IMR-90 (cell line): ENCODE data around the gene CTNNA2. TPM values are rescaled to one million over a fixed set of nuclear protein-coding genes. Genes with fewer than 3 reads are reported as not detected.

Experiments
- ATAC-seq: fragments of 200-7000 bp; cut with Tn5 transposase; 2 replicates; pipeline ENCODE4 v1.9.1; 2020; ENCODE audit warnings: low read depth, mild to moderate bottlenecking, moderate library complexity
- BruUV-seq: library from RNA; stranded (reverse); fragments of 400-500 nt; replicated peaks from 2 replicates; lab custom pipeline; 2021; lab: Mats Ljungman, UMichigan
- CTCF ChIA-PET: fragments of 300-600 bp; formaldehyde crosslinking; extraction: SDS; loops from one replicate; lab custom pipeline; 2021; ENCODE audit warnings: antibody characterized with exemption; lab: Yijun Ruan, JAX
- POLR2A ChIA-PET: fragments of 300-600 bp; sonication (Branson Sonifier 250); formaldehyde crosslinking; loops from one replicate; lab custom pipeline; 2022; ENCODE audit warnings: antibody characterized with exemption; ENCODE audit not compliant: unreplicated experiment; lab: Charles Lee
- DNase-seq: peaks from one replicate; pipeline ENCODE4 v3.0.0; 2013
- H2AFZ ChIP-seq: replicated peaks from 2 replicates; pipeline ENCODE3; 2013; ENCODE audit warnings: low read length, mild to moderate bottlenecking; ENCODE audit not compliant: poor library complexity
- H2AK5ac ChIP-seq: 2 replicates; pipeline ENCODE4 v1.6.1; 2013; ENCODE audit warnings: low read depth, low read length, inconsistent platforms
- H2AK9ac ChIP-seq: replicated peaks from 2 replicates; pipeline ENCODE3; 2013; ENCODE audit warnings: mild to moderate bottlenecking, low read depth, low read length, moderate library complexity; ENCODE audit not compliant: poor library complexity
- H2BK120ac ChIP-seq: 2 replicates; pipeline ENCODE4 v1.6.1; 2013; ENCODE audit warnings: low read depth, low read length, inconsistent platforms
- H2BK15ac ChIP-seq: 3 replicates; pipeline ENCODE4 v1.6.1; 2013; ENCODE audit warnings: low read depth, low read length, inconsistent platforms
- H2BK20ac ChIP-seq: 2 replicates; pipeline ENCODE4 v1.6.1; 2013; ENCODE audit warnings: low read depth, mild to moderate bottlenecking, inconsistent platforms, low read length, moderate library complexity
- H2BK5ac ChIP-seq: 2 replicates; pipeline ENCODE4 v1.6.1; 2013; ENCODE audit warnings: mild to moderate bottlenecking, low read depth, low read length, inconsistent platforms; ENCODE audit not compliant: poor library complexity, severe bottlenecking
- H3K14ac ChIP-seq: replicated peaks from 2 replicates; pipeline ENCODE4 v1.6.1; 2013; ENCODE audit warnings: low read depth, low read length, inconsistent platforms
- H3K18ac ChIP-seq: 2 replicates; pipeline ENCODE4 v1.6.1; 2013; ENCODE audit warnings: low read depth, low read length, control low read depth
- H3K23ac ChIP-seq: 2 replicates; pipeline ENCODE4 v1.6.1; 2013; ENCODE audit warnings: low read depth, low read length, inconsistent platforms
- H3K27ac ChIP-seq: 2 replicates; pipeline ENCODE4 v1.5.1; 2013; ENCODE audit warnings: mild to moderate bottlenecking, control low read depth, low read length; ENCODE audit not compliant: insufficient read depth
- H3K27me3 ChIP-seq: 2 replicates; pipeline ENCODE4 v1.6.1; 2013; ENCODE audit warnings: low read length; ENCODE audit not compliant: control insufficient read depth, insufficient read depth
- H3K36me3 ChIP-seq: 2 replicates; pipeline ENCODE4 v1.6.1; 2013; ENCODE audit warnings: low read length, mixed read lengths; ENCODE audit not compliant: control insufficient read depth, insufficient read depth
- H3K4ac ChIP-seq: 2 replicates; pipeline ENCODE4 v1.6.1; 2013; ENCODE audit warnings: low read depth, low read length, inconsistent platforms
- H3K4me1 ChIP-seq: 2 replicates; pipeline ENCODE4 v1.6.1; 2013; ENCODE audit warnings: low read length, mixed read lengths; ENCODE audit not compliant: control insufficient read depth, insufficient read depth
- H3K4me2 ChIP-seq: 2 replicates; pipeline ENCODE4 v1.6.1; 2013; ENCODE audit warnings: low read depth, mild to moderate bottlenecking, control low read depth, low read length, moderate library complexity
- H3K4me3 ChIP-seq: 2 replicates; pipeline ENCODE4 v1.5.1; 2013; ENCODE audit warnings: low read depth, mild to moderate bottlenecking, control low read depth, low read length, moderate library complexity; ENCODE audit not compliant: insufficient read depth
- H3K56ac ChIP-seq: 2 replicates; pipeline ENCODE4 v1.6.1; 2013; ENCODE audit warnings: low read length, inconsistent platforms; ENCODE audit not compliant: insufficient read depth; ENCODE audit errors: extremely low read depth
- H3K79me1 ChIP-seq, 2 experiments: 2 replicates each; pipeline ENCODE4 v1.6.1; 2013; ENCODE audit warnings: low read length in 2 of 2, inconsistent platforms in 1 of 2, low read depth in 1 of 2
- H3K9ac ChIP-seq: 2 replicates; pipeline ENCODE4 v1.6.1; 2013; ENCODE audit warnings: low read depth, low read length, control low read depth
- H3K9me1 ChIP-seq: 2 replicates; pipeline ENCODE4 v1.6.1; 2013; ENCODE audit warnings: low read length, inconsistent platforms; ENCODE audit not compliant: insufficient read depth
- H3K9me3 ChIP-seq: 2 replicates; pipeline ENCODE4 v1.6.1; 2013; ENCODE audit warnings: low read length; ENCODE audit not compliant: control insufficient read depth, insufficient read depth
- H4K20me1 ChIP-seq: 2 replicates; pipeline ENCODE4 v1.6.1; 2013; ENCODE audit warnings: low read length, inconsistent platforms; ENCODE audit not compliant: insufficient read depth
- H4K5ac ChIP-seq: 2 replicates; pipeline ENCODE4 v1.6.1; 2013; ENCODE audit warnings: mild to moderate bottlenecking, low read depth, low read length, control low read depth
- H4K8ac ChIP-seq, 2 experiments: 2 replicates each; pipeline ENCODE4 v1.6.1; 2013; ENCODE audit warnings: low read depth in 2 of 2, low read length in 2 of 2, control low read depth in 1 of 2, inconsistent platforms in 1 of 2
- H4K91ac ChIP-seq: 2 replicates; pipeline ENCODE4 v1.6.1; 2013; ENCODE audit warnings: low read depth, low read length, inconsistent platforms; ENCODE audit not compliant: insufficient read depth
- CEBPB ChIP-seq: IDR thresholded peaks from 2 replicates; pipeline ENCODE4 v1.6.1; 2012; ENCODE audit warnings: low read depth, low read length, improper control_type of control experiment
- CTCF ChIP-seq: conservative IDR thresholded peaks from 2 replicates; pipeline ENCODE4 v1.5.1; 2012; ENCODE audit warnings: mild to moderate bottlenecking, low read depth, low read length, improper control_type of control experiment
- WGBS, 2 experiments: methylation state at CpG; one replicate each; pipeline versions ENCODE4 v1.1.5 to v1.1.7; 2013; ENCODE audit warnings: missing lambda C conversion rate in 2 of 2; ENCODE audit not compliant: insufficient read length in 1 of 2; ENCODE audit errors: extremely low coverage in 2 of 2; 5-methylcytosine and 5-hydroxymethylcytosine counted together
- dilution Hi-C: fragments of 300-500 bp; cut with HindIII; formaldehyde crosslinking; loops from one replicate; pipeline ENCODE4 v1.14.3; 2018; ENCODE audit warnings: low sequenced_read_pairs; ENCODE audit not compliant: unreplicated experiment
- in situ Hi-C: fragments of 300-500 bp; cut with MboI; formaldehyde crosslinking; loops from 3 replicates; pipeline ENCODE4 v1.14.3; 2019; ENCODE audit warnings: low sequenced_read_pairs, inconsistent platforms, mixed read lengths
- intact Hi-C: fragments of 100-400 bp; cut with micrococcal nuclease; formaldehyde crosslinking; loops from 2 replicates; pipeline ENCODE4 v1.10.0; 2022
- polyA plus RNA-seq, 3 experiments: library from polyadenylated mRNA; depleted of rRNA; stranded (reverse); fragments of >200 nt; gene quantifications; 2 replicates each; pipeline ENCODE4 v1.2.3, GENCODE V29; 2012; ENCODE audit warnings: low replicate concordance in 1 of 3
- total RNA-seq: library from RNA; depleted of rRNA; stranded (reverse); fragments of >200 nt; gene quantifications from 2 replicates; pipeline ENCODE4 v1.2.3, GENCODE V29; 2012

CTNNA2 gene
- total and polyA plus RNA-seq, 2 of the 4 experiments (the other 2 are of a cell fraction) = not detected

DNA sequence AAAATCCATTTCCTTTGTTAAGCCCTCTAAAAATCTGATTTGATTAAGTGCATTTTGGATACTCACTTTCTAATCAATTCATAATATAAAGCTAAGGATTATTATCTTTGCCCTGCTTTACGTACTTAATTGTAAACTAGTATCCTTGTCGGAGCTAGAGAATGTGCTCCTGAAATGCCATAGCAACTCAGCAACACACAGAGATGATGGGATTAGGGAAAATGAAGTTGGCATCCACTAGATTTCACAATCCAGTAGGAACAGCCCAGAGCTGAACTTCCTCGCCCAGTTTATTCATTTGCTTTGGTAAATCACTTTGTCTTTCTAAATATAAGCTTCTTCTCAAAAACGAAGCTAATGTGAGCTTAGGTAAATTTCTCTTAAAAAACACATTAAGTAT, 386.3 kb downstream of the CTNNA2 start:
- Histone ChIP-seq H3K79me1 (no peaks in the 10 kb centered on the region), H2BK120ac (no peak overlapping the region), H2BK20ac (no peak overlapping the region), H3K9ac (no peak overlapping the region), H2AFZ (no peak overlapping the region), H2BK5ac (no peak overlapping the region), H3K9me3 (no peaks in the 10 kb centered on the region), H3K36me3 (no peaks in the 10 kb centered on the region), H3K27me3 (no peaks in the 10 kb centered on the region), H2AK9ac (no peak overlapping the region), H2BK15ac (no peak overlapping the region), H3K23ac (no peak overlapping the region), H3K56ac (no peak overlapping the region), H3K14ac (no peak overlapping the region), H2AK5ac (no peak overlapping the region), H4K20me1 (no peaks in the 10 kb centered on the region), H4K5ac (no peak overlapping the region), H3K9me1 (no peaks in the 10 kb centered on the region), H4K8ac (no peak overlapping the region), H3K27ac (no peak overlapping the region), H4K91ac (no peak overlapping the region), H3K18ac (no peak overlapping the region), H3K4ac (no peak overlapping the region), H3K4me2 (no peak overlapping the region), H3K4me3 (no peak overlapping the region), H3K4me1 (no peaks in the 10 kb centered on the region)
- no CpG with 5 or more reads among the region's 4 CpGs for WGBS, 2 experiments
- TF ChIP-seq CEBPB = 0 out of 2 replicates have a peak, but pooled peaks have one; percentile 7
- no peak for TF ChIP-seq CTCF
- in situ Hi-C loops (no loop called here), dilution Hi-C loops (no loop called here), intact Hi-C loops (no loop called here)
- no TSS peak for BruUV-seq
- DNase-seq = no peak
- ChIA-PET CTCF (interaction anchor here (0.6 to 0.7 kb wide), 2 partner anchors 8 to 1665 kb away, joined by 3 to 5 read pairs; no protein-coding TSS in a partner anchor), POLR2A (no interaction called here)
- ATAC-seq = no peak
